ENCODE measurements around the gene HRK.

DNA sequence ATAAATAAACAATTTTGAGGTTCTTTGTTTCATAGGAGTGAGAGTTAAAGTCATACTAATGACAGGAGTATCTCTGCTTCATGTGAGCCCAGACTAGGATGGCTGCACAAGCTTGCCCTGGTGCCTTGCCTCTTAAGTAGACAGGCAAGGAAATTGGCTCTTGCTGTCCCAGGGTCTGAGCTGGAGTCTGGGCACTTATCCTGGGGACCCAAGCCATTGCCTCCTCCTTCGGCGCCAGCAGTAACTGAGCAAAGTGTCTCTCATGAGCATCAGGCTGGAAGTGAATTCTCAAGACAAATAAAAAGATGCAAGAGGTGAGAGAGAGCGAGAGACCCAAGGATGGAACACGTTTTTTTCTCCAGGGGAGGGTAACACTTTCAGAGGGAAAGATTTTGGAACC is 22.6 kb upstream of the HRK start:
- TF ChIP-seq, protein P1, sequence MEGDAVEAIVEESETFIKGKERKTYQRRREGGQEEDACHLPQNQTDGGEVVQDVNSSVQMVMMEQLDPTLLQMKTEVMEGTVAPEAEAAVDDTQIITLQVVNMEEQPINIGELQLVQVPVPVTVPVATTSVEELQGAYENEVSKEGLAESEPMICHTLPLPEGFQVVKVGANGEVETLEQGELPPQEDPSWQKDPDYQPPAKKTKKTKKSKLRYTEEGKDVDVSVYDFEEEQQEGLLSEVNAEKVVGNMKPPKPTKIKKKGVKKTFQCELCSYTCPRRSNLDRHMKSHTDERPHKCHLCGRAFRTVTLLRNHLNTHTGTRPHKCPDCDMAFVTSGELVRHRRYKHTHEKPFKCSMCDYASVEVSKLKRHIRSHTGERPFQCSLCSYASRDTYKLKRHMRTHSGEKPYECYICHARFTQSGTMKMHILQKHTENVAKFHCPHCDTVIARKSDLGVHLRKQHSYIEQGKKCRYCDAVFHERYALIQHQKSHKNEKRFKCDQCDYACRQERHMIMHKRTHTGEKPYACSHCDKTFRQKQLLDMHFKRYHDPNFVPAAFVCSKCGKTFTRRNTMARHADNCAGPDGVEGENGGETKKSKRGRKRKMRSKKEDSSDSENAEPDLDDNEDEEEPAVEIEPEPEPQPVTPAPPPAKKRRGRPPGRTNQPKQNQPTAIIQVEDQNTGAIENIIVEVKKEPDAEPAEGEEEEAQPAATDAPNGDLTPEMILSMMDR (IDR thresholded peaks at IDR 0.05): no peak
- no peak for TF ChIP-seq POLR2A (IDR thresholded peaks at IDR 0.05)
